ENCODE measurements around the gene IL17F. TPM values are rescaled to one million over a fixed set of nuclear protein-coding genes. Genes with fewer than 3 reads are reported as not detected.

IL17F gene
- total RNA-seq, 1 donor from 2014 or later: not detected

DNA sequence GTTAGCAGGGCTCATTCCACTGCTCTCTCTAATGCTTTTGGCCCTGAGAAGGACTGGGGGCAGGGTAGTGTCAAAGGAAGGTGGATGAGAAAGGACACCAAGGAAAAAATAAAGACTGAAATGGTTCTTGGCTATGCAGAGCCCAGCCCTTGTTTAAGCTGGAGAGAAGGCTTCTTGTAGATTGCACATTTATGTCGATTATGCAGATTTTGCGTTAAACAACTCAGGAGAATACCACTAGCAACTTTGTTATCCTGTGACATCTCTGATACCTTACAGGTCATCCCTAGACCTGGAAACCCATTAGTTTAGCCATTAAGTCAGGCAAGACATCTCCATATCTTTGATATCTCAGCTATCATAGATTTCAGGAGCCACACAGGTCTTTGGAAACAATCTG, 11.1 kb upstream of the IL17F start:
- Mint-ChIP-seq H3K4me1 (ENCODE audit: low read depth) (peaks cover 3% of the 10 kb centered on the region), H3K27ac (ENCODE audit: unreplicated experiment) (no peak overlapping the region), H3K27me3 (ENCODE audit: low read depth) (peaks cover 17% of the 10 kb centered on the region), H3K9me3 (ENCODE audit: low read depth) (no peaks in the 10 kb centered on the region), H3K36me3 (ENCODE audit: low read depth) (peaks cover 1% of the 10 kb centered on the region), H3K4me3 (ENCODE audit: unreplicated experiment) (no peak overlapping the region)
- TF ChIP-seq CTCF (IDR thresholded peaks at IDR 0.05): no peak
- no peak for DNase-seq (ENCODE audit: low spot score)

DNA sequence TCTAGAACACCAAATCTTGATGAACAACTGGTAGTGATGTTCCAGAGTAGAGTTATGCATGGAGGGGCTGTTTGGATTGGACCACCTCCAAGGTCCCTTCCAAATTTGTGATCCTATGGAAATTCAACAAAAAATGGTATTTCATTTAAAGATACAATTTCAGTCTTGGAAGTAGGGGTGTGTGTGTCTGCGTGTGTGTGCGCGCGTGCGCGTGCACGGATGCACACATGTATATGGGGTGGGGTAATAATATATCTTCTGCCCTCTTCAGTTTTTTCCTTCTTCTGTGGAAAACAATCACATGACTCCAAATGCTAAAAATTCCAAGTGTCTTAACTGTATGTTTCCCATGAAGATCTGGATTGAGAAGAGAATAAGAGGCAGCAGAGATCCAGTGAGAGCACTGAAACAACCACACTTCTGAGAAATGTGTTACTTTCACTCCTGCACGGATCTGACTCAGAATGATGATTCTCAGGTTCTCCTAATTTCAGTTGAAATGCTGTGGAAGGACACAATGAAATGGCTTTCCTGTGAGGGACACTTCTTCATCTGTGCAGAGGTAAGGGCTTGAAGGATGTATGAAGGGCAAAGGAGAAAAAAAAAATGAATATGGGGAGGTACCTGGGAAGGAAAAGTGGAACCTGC, 10.6 kb upstream of the IL17F start:
- TF ChIP-seq CTCF (IDR thresholded peaks at IDR 0.05): no peak
- no peak overlapping the region for H3K4me3 Mint-ChIP-seq (ENCODE audit: unreplicated experiment)
- H3K36me3 Mint-ChIP-seq (ENCODE audit: low read depth): peaks cover 1% of the 10 kb centered on the region
- no peak for DNase-seq (ENCODE audit: low spot score)
- H3K27ac Mint-ChIP-seq (ENCODE audit: unreplicated experiment): no peak overlapping the region
- peaks cover 3% of the 10 kb centered on the region for H3K4me1 Mint-ChIP-seq (ENCODE audit: low read depth)
- no peaks in the 10 kb centered on the region for H3K9me3 Mint-ChIP-seq (ENCODE audit: low read depth)
- peaks cover 21% of the 10 kb centered on the region for H3K27me3 Mint-ChIP-seq (ENCODE audit: low read depth)

DNA sequence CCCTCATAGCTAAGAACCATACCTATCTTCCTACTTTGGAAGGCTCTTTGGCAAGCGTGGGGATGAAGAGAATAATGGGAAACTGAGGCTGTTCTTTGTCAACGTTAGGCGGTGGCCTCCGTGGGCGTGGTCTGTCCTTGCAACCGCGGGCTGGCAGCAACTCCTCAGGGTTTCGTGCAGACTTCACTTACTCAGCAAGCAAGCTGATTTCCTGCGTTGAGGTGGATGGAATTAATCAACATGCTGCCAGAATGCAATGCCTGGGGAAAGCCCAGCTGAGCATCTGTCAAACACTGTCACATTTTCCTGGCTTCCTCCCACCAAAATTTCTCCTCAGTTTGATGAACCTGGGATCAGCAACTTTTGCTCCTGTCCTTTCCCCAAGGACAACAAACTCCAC, 9.2 kb upstream of the IL17F start:
- Mint-ChIP-seq H3K36me3 (ENCODE audit: low read depth) (peaks cover 1% of the 10 kb centered on the region), H3K9me3 (ENCODE audit: low read depth) (no peaks in the 10 kb centered on the region), H3K4me3 (ENCODE audit: unreplicated experiment) (no peak overlapping the region), H3K4me1 (ENCODE audit: low read depth) (peaks cover 3% of the 10 kb centered on the region), H3K27ac (ENCODE audit: unreplicated experiment) (no peak overlapping the region), H3K27me3 (ENCODE audit: low read depth) (peaks cover 29% of the 10 kb centered on the region)
- no peak for DNase-seq (ENCODE audit: low spot score)
- no peak for TF ChIP-seq CTCF (IDR thresholded peaks at IDR 0.05)

DNA sequence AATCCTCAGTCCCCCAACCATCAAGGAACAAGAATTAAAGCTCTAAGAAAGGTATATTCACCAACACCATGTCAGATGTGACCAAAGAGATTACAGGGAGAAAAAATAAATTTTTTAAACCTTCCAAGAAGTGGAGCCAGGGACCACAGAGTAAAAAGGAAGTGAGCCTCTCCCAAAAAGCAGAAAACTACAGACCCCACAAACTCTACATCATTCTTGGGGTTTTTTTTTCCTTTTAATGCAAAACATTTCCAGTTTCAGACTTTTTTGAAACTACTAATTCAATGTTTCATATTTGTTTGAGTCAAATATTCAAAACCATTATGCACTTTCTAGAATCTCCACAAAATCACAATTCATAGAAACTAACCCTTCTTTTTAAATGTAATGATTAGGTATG, 6.8 kb upstream of the IL17F start:
- Mint-ChIP-seq H3K4me1 (ENCODE audit: low read depth) (peaks cover 3% of the 10 kb centered on the region), H3K4me3 (ENCODE audit: unreplicated experiment) (no peak overlapping the region), H3K27me3 (ENCODE audit: low read depth) (peaks cover 31% of the 10 kb centered on the region), H3K36me3 (ENCODE audit: low read depth) (peaks cover 1% of the 10 kb centered on the region), H3K27ac (ENCODE audit: unreplicated experiment) (no peak overlapping the region), H3K9me3 (ENCODE audit: low read depth) (no peaks in the 10 kb centered on the region)
- TF ChIP-seq CTCF (IDR thresholded peaks at IDR 0.05): no peak
- DNase-seq (ENCODE audit: low spot score): no peak

DNA sequence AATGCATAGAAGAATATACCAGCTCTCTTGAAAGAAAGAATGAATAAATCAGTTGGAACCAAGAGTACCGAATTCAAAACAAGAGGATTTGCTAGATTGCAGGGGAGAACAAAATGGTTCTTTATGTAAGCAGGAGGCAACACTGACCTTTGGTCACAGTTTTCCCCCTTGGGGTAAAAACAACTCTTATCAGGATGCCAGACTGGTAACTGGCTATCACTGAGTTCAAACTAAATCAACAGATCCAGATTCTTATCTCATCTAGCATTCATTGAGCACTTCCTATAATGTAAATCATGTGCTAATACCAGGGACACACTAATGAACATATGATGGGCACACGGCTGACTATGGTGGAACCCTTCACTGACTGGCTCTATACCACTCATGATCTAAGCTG, 4.8 kb upstream of the IL17F start:
- no peak overlapping the region for H3K4me3 Mint-ChIP-seq (ENCODE audit: unreplicated experiment)
- peaks cover 3% of the 10 kb centered on the region for H3K4me1 Mint-ChIP-seq (ENCODE audit: low read depth)
- no peak overlapping the region for H3K27ac Mint-ChIP-seq (ENCODE audit: unreplicated experiment)
- DNase-seq (ENCODE audit: low spot score): no peak
- H3K9me3 Mint-ChIP-seq (ENCODE audit: low read depth): no peaks in the 10 kb centered on the region
- peaks cover 1% of the 10 kb centered on the region for H3K36me3 Mint-ChIP-seq (ENCODE audit: low read depth)
- peaks cover 35% of the 10 kb centered on the region for H3K27me3 Mint-ChIP-seq (ENCODE audit: low read depth)
- TF ChIP-seq CTCF (IDR thresholded peaks at IDR 0.05): no peak

Data from chondrocyte (in vitro differentiated cells).